Lung (tissue), 12 donors: ENCODE data around the gene DPYSL3. TPM values are rescaled to one million over a fixed set of nuclear protein-coding genes. Genes with fewer than 3 reads are reported as not detected.

Experiments
- ATAC-seq: fragments of 200-7000 bp; cut with Tn5 transposase; one replicate; pipeline ENCODE4 v1.9.1; 2020; ENCODE audit warnings: moderate number of reproducible peaks; ENCODE audit not compliant: insufficient read depth, low FRiP score
- DNase-seq, 3 donors: peaks; one replicate each; pipeline ENCODE4 v3.0.0-alpha.2; 2013 to 2017
- H3K27ac ChIP-seq, 2 donors: one replicate each; pipeline ENCODE4 v1.5.1; 2013; ENCODE audit warnings: mild to moderate bottlenecking in 2 of 2, moderate library complexity in 2 of 2, control low read depth in 1 of 2, inconsistent platforms in 1 of 2, low read depth in 1 of 2, low read length in 1 of 2
- H3K27me3 ChIP-seq, 3 donors: one replicate each; pipeline ENCODE4 v1.5.1; 2013; ENCODE audit warnings: low read length in 2 of 3; ENCODE audit not compliant: control insufficient read depth in 3 of 3, insufficient read depth in 3 of 3
- H3K36me3 ChIP-seq, 4 donors: one replicate each; pipeline ENCODE4 v1.5.1; 2013; ENCODE audit warnings: low read length in 4 of 4, mild to moderate bottlenecking in 1 of 4, moderate library complexity in 1 of 4; ENCODE audit not compliant: control insufficient read depth in 4 of 4, insufficient read depth in 4 of 4
- H3K4me1 ChIP-seq, 5 donors: one replicate each; pipeline ENCODE4 v1.5.1; 2013; ENCODE audit warnings: low read length in 5 of 5, mild to moderate bottlenecking in 2 of 5, moderate library complexity in 1 of 5; ENCODE audit not compliant: control insufficient read depth in 5 of 5, insufficient read depth in 5 of 5
- H3K4me3 ChIP-seq: one replicate; pipeline ENCODE4 v1.5.1; 2013; ENCODE audit warnings: mild to moderate bottlenecking, control low read depth, moderate library complexity
- H3K9ac ChIP-seq, 2 donors: one replicate each; pipeline ENCODE4 v1.5.1; 2013; ENCODE audit warnings: low read length in 2 of 2, control low read depth in 1 of 2; ENCODE audit not compliant: insufficient read depth in 1 of 2
- H3K9me3 ChIP-seq, 4 donors: one replicate each; pipeline ENCODE4 v1.5.1; 2013; ENCODE audit warnings: low read length in 3 of 4, mild to moderate bottlenecking in 1 of 4, moderate library complexity in 1 of 4; ENCODE audit not compliant: control insufficient read depth in 4 of 4, insufficient read depth in 3 of 4
- WGBS, 2 donors: extraction: QIAGEN DNeasy Blood & Tissue Kit; methylation state at CpG; one replicate each; pipeline ENCODE4 v1.1.7; 2013; 5-methylcytosine and 5-hydroxymethylcytosine counted together
- polyA plus RNA-seq, 2 donors: library from polyadenylated mRNA; stranded (reverse); fragments of 200-250 nt; gene quantifications; one replicate each; pipeline ENCODE4 v1.2.1, GENCODE V29; 2013
- total RNA-seq, 2 donors: library from RNA; depleted of rRNA in 1 of 2; stranded (reverse); fragments of >200 nt in 1 of 2; gene quantifications; one replicate each; pipeline ENCODE4 v1.2.1, GENCODE V29; 2014 to 2021
- TF ChIP-seq, protein P1 (sequence below): IDR thresholded peaks from 2 replicates; pipeline ENCODE4 v1.5.1; 2012; ENCODE audit warnings: mild to moderate bottlenecking; ENCODE audit errors: control extremely low read depth, extremely low read depth
- donor health status: control.
- donor health status: control.
- donor health status: Bipolar disorder and iron deficiency.
- donor health status: healthy.
- donor health status: DM: yes; HTN: yes; CAD: no.

Gene DPYSL3
- total and polyA plus RNA-seq, 4 donors: 13.8 to 112 (median 43.7) TPM

DNA sequence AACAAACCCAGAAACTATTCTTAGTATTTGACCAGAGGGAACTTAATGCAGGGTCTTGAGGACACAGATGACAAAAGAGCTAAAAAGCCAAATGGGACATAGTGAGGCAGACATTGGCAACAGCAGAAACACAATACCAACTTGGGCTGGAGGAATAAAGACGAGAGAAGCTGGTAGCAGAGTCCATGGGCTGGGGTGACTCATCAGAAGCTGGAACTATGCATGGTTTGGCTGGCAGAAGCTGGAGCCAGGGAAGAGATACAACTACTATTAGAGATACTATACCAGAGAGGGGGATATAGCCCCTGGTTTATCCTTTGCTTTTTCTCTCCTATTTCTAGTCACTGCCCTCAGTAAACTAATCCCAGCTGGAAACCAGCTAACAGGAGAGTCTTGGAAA, 29.2 kb upstream of the DPYSL3 start:
- TF ChIP-seq, protein P1, sequence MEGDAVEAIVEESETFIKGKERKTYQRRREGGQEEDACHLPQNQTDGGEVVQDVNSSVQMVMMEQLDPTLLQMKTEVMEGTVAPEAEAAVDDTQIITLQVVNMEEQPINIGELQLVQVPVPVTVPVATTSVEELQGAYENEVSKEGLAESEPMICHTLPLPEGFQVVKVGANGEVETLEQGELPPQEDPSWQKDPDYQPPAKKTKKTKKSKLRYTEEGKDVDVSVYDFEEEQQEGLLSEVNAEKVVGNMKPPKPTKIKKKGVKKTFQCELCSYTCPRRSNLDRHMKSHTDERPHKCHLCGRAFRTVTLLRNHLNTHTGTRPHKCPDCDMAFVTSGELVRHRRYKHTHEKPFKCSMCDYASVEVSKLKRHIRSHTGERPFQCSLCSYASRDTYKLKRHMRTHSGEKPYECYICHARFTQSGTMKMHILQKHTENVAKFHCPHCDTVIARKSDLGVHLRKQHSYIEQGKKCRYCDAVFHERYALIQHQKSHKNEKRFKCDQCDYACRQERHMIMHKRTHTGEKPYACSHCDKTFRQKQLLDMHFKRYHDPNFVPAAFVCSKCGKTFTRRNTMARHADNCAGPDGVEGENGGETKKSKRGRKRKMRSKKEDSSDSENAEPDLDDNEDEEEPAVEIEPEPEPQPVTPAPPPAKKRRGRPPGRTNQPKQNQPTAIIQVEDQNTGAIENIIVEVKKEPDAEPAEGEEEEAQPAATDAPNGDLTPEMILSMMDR: no peak
- no peak for ATAC-seq
- Histone ChIP-seq H3K36me3 (no peaks in the 10 kb centered on the region), H3K27ac (no peak overlapping the region), H3K4me1 (no peaks in the 10 kb centered on the region), H3K4me3 (no peak overlapping the region), H3K27me3 (no peaks in the 10 kb centered on the region), H3K9ac (no peak overlapping the region), H3K9me3 (no peaks in the 10 kb centered on the region)
- WGBS, 2 donors: 67 to 79% methylated on average over 1 of the region's 1 CpG
- DNase-seq: no peak

DNA sequence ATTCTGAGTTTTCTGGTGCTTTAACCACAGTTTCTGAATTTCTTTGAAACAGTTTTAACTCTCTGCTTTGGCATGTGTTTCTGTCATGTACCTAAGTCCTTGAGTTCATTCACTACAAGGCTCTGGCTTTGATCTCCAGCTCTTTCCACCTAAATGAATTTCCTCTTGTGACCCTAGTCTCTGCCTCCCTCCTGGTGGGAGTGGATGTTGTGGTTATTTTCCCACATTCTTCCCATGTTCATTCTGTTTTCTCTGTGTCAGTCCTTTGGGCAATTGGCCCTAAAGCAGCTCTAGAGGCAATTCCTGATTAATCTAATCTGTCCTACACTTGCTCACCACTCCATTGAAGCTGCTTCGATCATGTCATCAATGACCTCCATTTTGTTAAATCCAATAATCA, 28.4 kb upstream of the DPYSL3 start:
- Histone ChIP-seq H3K27me3 (no peaks in the 10 kb centered on the region), H3K4me1 (no peaks in the 10 kb centered on the region), H3K9me3 (no peaks in the 10 kb centered on the region), H3K9ac (no peak overlapping the region), H3K27ac (no peak overlapping the region), H3K36me3 (no peaks in the 10 kb centered on the region), H3K4me3 (no peak overlapping the region)
- DNase-seq (no peak), ATAC-seq (no peak)
- TF ChIP-seq, protein P1: no peak
- 79 to 88% methylated on average over 1 of the region's 1 CpG for WGBS, 2 donors

DNA sequence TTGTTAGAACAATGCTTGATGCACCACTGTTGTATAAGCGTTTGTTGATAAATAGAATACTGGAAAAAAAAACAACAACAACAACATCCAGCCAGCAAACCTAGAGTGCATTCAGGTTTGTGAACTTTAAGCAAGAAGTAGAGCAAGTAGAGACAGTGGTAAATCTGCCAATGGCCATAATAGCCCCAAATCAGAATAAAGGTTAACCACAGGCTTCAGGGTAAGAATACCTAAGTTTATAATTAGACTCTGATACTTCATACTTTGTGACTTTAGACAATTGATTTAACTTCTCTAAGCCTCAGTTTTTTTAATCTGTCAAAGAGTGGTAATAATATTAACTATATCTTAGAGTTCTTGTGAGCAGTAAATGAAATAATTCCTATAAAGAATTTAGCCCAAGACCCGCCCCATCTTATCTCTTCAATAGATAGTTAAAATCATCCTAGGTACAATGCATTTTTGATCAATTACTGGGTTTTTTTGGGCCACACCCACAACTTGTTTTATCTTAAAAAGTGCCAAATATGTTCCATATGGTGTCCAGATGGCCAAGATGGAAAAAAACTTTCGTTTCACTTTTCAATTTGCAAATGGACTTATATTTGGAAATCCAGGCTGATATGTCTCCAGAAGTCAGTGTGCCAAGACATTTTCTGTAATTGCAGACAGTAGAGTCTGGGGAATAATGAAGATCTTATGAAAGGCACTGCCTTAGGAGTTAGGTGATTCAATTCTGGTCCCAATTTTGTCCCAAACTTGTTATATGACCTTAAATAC, 24.5 kb upstream of the DPYSL3 start:
- TF ChIP-seq, protein P1: no peak
- Histone ChIP-seq H3K9ac (no peak overlapping the region), H3K4me1 (no peaks in the 10 kb centered on the region), H3K27me3 (no peaks in the 10 kb centered on the region), H3K27ac (no peak overlapping the region), H3K4me3 (no peak overlapping the region), H3K9me3 (no peaks in the 10 kb centered on the region), H3K36me3 (no peaks in the 10 kb centered on the region)
- 82 to 90% methylated on average over 3 of the region's 3 CpGs for WGBS, 2 donors
- ATAC-seq (no peak), DNase-seq (no peak)

DNA sequence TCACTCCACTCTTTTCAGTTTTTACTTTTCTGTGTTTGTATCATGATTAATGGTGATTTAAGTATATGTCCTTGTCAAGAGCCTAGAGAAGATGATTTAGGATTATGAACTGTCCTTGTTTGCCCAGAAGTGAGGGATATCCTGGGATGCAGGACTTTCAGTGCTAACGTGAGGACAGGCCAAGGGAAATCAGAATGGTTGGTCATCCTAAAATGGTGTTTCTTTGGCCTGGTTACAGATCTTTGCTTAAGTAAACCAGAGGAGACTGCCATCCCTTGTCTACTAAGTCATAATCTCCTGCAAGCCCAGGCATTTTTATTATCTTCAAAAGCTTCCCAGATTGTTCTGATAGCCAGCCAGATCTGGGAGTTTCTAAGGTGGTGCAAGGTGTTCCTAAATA, 22.3 kb upstream of the DPYSL3 start:
- ATAC-seq (no peak), DNase-seq (no peak)
- Histone ChIP-seq H3K9me3 (no peaks in the 10 kb centered on the region), H3K4me3 (no peak overlapping the region), H3K9ac (no peak overlapping the region), H3K36me3 (no peaks in the 10 kb centered on the region), H3K27ac (no peak overlapping the region), H3K27me3 (no peaks in the 10 kb centered on the region), H3K4me1 (no peaks in the 10 kb centered on the region)
- WGBS, 2 donors: 68 to 92% methylated on average over 1 of the region's 1 CpG
- TF ChIP-seq, protein P1: no peak
